Skeletal muscle tissue (tissue), 4 donors: Measurements from ENCODE around the gene MFSD11. TPM values are rescaled to one million over a fixed set of nuclear protein-coding genes. Genes with fewer than 3 reads are reported as not detected.
"Not testable (repeated sequence)": the region's sequence is repeated elsewhere in the genome, so short reads cannot be mapped to it uniquely, and the experiment has no call there.

Experiments used
- H3K27ac ChIP-seq: one replicate; pipeline ENCODE4 v1.7.0; 2013; ENCODE audit warnings: mild to moderate bottlenecking, low read depth, low read length, inconsistent platforms
- H3K27me3 ChIP-seq, 3 donors: one replicate each; pipeline ENCODE4 v1.7.0; 2013; ENCODE audit warnings: low read length in 3 of 3; ENCODE audit not compliant: control insufficient read depth in 3 of 3, insufficient read depth in 3 of 3
- H3K36me3 ChIP-seq, 3 donors: one replicate each; pipeline ENCODE4 v1.7.0; 2013; ENCODE audit warnings: low read length in 3 of 3; ENCODE audit not compliant: control insufficient read depth in 3 of 3, insufficient read depth in 3 of 3
- H3K4me1 ChIP-seq, 3 donors: one replicate each; pipeline ENCODE4 v1.7.0; 2013; ENCODE audit warnings: low read length in 3 of 3, mild to moderate bottlenecking in 3 of 3; ENCODE audit not compliant: control insufficient read depth in 3 of 3, insufficient read depth in 3 of 3
- H3K4me3 ChIP-seq, 3 donors: one replicate each; pipeline ENCODE4 v1.7.0; 2013; ENCODE audit warnings: low read length in 3 of 3
- H3K9ac ChIP-seq, 3 donors: one replicate each; pipeline ENCODE4 v1.7.0; 2013; ENCODE audit warnings: low read length in 3 of 3, mild to moderate bottlenecking in 3 of 3, moderate library complexity in 2 of 3, low read depth in 1 of 3
- H3K9me3 ChIP-seq, 3 donors: one replicate each; pipeline ENCODE4 v1.7.0; 2013; ENCODE audit warnings: low read length in 3 of 3; ENCODE audit not compliant: control insufficient read depth in 3 of 3
- total RNA-seq: library from RNA; depleted of rRNA; stranded (reverse); fragments of >200 nt; gene quantifications from one replicate; pipeline ENCODE4 v1.2.3, GENCODE V29; 2014
- donor health status: Osteomylitis.

MFSD11 gene
- total RNA-seq, 1 donor from 2014 or later: 76.7 TPM

DNA sequence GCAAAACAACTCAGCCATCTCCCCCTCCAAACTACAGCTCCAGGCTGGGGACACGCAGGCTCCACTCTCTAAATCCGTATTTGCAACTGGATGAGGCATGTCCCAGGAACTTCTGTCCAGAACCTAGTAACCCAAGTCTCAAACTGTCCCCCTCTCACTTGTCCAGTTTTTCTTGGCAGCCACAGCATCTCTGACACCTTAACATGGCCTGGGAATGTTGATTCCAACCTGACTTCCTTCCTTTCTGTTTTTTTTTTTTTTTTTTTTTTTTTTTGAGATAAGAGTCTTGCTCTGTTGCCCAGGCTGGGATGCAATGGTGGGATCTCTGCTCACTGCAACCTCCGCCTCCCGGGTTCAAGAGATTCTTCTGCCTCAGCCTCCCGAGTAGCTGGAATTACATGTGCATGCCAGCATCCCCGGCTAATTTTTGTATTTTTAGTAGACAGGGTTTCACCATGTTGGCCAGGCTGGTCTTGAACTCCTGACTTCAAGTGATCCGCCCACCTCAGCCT, 39.4 kb upstream of the MFSD11 start:
- Histone ChIP-seq H3K4me3 (peak overlapping the region in 1 of 3 donors; percentile 13), H3K4me1 (peaks cover 54 to 67% (median 62%) of the 10 kb centered on the region in 3 donors), H3K9ac (peak overlapping the region in 1 of 3 donors; percentile 60), H3K27ac (peak overlapping the region; percentile 63)
- not testable (repeated sequence) for H3K27me3 ChIP-seq, H3K36me3 ChIP-seq, H3K9me3 ChIP-seq

DNA sequence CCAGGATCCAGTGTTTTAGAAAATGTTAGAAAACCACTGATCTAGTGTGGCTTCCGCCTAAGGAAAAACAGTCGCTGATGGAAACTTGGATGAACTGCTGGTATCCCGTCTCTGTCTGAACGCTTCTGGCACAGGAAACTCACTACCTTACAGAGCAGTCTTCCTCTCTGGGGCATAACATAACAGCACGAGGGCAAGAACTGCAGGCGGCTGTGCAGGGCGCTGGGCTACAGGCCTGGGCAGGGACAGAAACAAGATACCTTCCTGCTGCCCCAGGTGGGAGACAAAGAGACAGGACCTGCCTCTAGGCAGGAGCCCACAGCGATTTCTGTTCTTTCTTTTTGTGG, 37.7 kb upstream of the MFSD11 start:
- H3K9me3 ChIP-seq: no peaks in the 10 kb centered on the region
- peak overlapping the region; percentile 58 to 80 (median 60) for H3K4me3 ChIP-seq
- no peaks in the 10 kb centered on the region for H3K27me3 ChIP-seq
- peaks cover 52 to 67% (median 56%) of the 10 kb centered on the region in 3 donors for H3K4me1 ChIP-seq
- H3K36me3 ChIP-seq: peaks cover 0 to 2% (median 0%) of the 10 kb centered on the region in 3 donors
- H3K27ac ChIP-seq: peak overlapping the region; percentile 95
- H3K9ac ChIP-seq: peak overlapping the region; percentile 80 to 95 (median 86)

GRCh38 chr17:76700617-76701470, 37.1 kb upstream of the MFSD11 start:
- peak overlapping the region; percentile 58 to 80 (median 60) for H3K4me3 ChIP-seq

DNA sequence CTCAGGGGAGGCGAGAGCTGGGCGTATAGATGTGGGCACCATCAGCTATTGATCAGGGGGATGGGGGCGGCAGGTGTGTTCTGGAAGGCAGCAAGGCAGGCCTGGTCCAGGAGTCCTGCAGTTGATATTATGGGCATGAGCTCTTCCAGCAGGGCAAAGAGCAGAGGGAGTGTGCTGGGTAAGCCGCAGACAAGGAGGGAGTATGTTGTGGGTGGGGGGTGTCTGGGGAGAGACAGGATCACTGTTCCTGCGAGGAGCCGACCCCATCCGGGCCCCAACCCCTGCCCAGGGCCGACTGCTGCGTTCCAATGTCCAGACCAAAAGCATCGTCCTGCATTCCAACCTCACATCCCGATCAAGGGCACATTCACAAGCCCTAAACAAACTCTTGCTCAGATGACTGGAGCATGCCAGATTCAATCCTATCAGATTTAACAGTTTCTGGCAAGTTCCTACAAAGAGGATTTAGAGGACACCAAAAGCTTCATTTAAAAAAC, 36.4 kb upstream of the MFSD11 start:
- H3K27me3 ChIP-seq: no peaks in the 10 kb centered on the region
- peak overlapping the region; percentile 80 to 95 (median 86) for H3K9ac ChIP-seq
- H3K4me1 ChIP-seq: peaks cover 47 to 60% (median 54%) of the 10 kb centered on the region in 3 donors
- no peaks in the 10 kb centered on the region for H3K36me3 ChIP-seq
- H3K4me3 ChIP-seq: peak overlapping the region in 2 of 3 donors; percentile 58 to 80
- H3K27ac ChIP-seq: peak overlapping the region; percentile 95
- no peaks in the 10 kb centered on the region for H3K9me3 ChIP-seq

More at GRCh38 chr17:76700617-76701470, 37.1 kb upstream of the MFSD11 start:
- no peaks in the 10 kb centered on the region for H3K9me3 ChIP-seq
- no peaks in the 10 kb centered on the region for H3K36me3 ChIP-seq
- H3K27me3 ChIP-seq: no peaks in the 10 kb centered on the region
- peak overlapping the region; percentile 80 to 95 (median 86) for H3K9ac ChIP-seq
- peaks cover 48 to 64% (median 51%) of the 10 kb centered on the region in 3 donors for H3K4me1 ChIP-seq
- peak overlapping the region; percentile 95 for H3K27ac ChIP-seq

- no peaks in the 10 kb centered on the region for H3K9me3 ChIP-seq
- peaks cover 42 to 54% (median 54%) of the 10 kb centered on the region in 3 donors for H3K4me1 ChIP-seq
- H3K9ac ChIP-seq: no peak overlapping the region
- no peaks in the 10 kb centered on the region for H3K36me3 ChIP-seq
- no peak overlapping the region for H3K4me3 ChIP-seq
- peak overlapping the region; percentile 95 for H3K27ac ChIP-seq
- H3K27me3 ChIP-seq: no peaks in the 10 kb centered on the region
Measured at GRCh38 chr17:76702076-76702475, 35.8 kb upstream of the MFSD11 start.

DNA sequence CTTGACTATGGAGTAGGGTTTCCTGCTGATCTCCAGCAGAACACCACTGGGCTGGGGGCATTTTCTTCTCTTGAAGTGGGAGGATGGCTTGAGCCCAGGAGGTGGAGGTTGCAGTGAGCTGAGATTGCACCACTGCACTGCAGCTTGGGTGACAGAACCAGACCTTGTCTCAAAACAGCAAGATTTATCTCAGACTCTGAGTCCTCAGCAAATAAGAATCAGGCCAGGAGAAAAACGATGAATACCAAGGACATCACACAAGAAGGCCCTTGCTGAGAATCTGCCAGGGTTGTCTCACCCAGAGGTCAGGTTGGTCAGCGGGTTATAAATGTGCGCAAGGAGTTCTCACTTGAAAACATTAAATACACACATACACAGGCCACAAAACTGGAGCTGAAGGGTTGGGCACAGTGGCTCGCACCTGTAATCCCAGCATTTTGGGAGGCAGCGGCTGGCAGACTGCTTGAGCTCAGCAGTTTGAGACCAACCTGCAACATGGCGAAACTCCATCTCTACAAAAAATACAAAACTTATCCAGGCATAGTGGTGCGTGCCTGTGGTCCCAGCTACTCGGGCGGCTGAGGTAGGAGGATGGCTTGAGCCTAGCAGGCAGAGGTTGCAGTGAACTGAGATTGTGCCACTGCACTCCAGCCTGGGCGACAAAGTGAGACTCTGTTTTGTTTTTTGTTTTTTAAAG, 34.8 kb upstream of the MFSD11 start:
- Histone ChIP-seq H3K4me1 (peaks cover 42 to 53% (median 52%) of the 10 kb centered on the region in 3 donors), H3K27me3 (no peaks in the 10 kb centered on the region), H3K4me3 (no peak overlapping the region), H3K9me3 (no peaks in the 10 kb centered on the region), H3K27ac (no peak overlapping the region), H3K9ac (no peak overlapping the region), H3K36me3 (no peaks in the 10 kb centered on the region)

GRCh38 chr17:76704805-76705204, 33.1 kb upstream of the MFSD11 start:
- H3K4me3 ChIP-seq: no peak overlapping the region
- H3K9me3 ChIP-seq: no peaks in the 10 kb centered on the region
- no peak overlapping the region for H3K27ac ChIP-seq
- H3K4me1 ChIP-seq: peaks cover 42 to 54% (median 53%) of the 10 kb centered on the region in 3 donors
- peak overlapping the region in 1 of 3 donors; percentile 55 for H3K9ac ChIP-seq
- peaks cover 0 to 5% (median 0%) of the 10 kb centered on the region in 3 donors for H3K36me3 ChIP-seq
- H3K27me3 ChIP-seq: no peaks in the 10 kb centered on the region

GRCh38 chr17:76706817-76707216, 31.1 kb upstream of the MFSD11 start:
- H3K9ac ChIP-seq: no peak overlapping the region
- H3K27ac ChIP-seq: no peak overlapping the region
- peaks cover 0 to 5% (median 0%) of the 10 kb centered on the region in 3 donors for H3K36me3 ChIP-seq
- no peaks in the 10 kb centered on the region for H3K27me3 ChIP-seq
- H3K4me3 ChIP-seq: no peak overlapping the region
- peaks cover 33 to 49% (median 41%) of the 10 kb centered on the region in 3 donors for H3K4me1 ChIP-seq
- no peaks in the 10 kb centered on the region for H3K9me3 ChIP-seq

GRCh38 chr17:76707985-76708807, 29.7 kb upstream of the MFSD11 start:
- Histone ChIP-seq H3K4me1 (peaks cover 37 to 50% (median 37%) of the 10 kb centered on the region in 3 donors), H3K4me3 (peak overlapping the region; percentile 51 to 85 (median 66)), H3K9me3 (no peaks in the 10 kb centered on the region), H3K36me3 (peaks cover 5 to 8% (median 5%) of the 10 kb centered on the region in 3 donors), H3K27ac (peak overlapping the region; percentile 83), H3K27me3 (no peaks in the 10 kb centered on the region), H3K9ac (peak overlapping the region; percentile 33 to 89 (median 81))
